A673 (cell line): ENCODE data around the gene BABAM2.

Experiments used
- EZH2 ChIP-seq: fragments of 200-600 bp; sonication (generic); IDR thresholded peaks from 2 replicates; pipeline ENCODE4 v1.6.1; 2017; ENCODE audit warnings: borderline replicate concordance, low read depth, mild to moderate bottlenecking, mixed read lengths, antibody characterized with exemption, low read length; ENCODE audit not compliant: poor library complexity, severe bottlenecking
- TF ChIP-seq, protein P1 (sequence below): fragments of 300-800, 200-600 bp; sonication (generic); conservative IDR thresholded peaks from 2 replicates; pipeline ENCODE4 v1.5.1; 2017; ENCODE audit warnings: low read depth, mild to moderate bottlenecking, antibody characterized with exemption, low read length, moderate library complexity, mixed read lengths

DNA sequence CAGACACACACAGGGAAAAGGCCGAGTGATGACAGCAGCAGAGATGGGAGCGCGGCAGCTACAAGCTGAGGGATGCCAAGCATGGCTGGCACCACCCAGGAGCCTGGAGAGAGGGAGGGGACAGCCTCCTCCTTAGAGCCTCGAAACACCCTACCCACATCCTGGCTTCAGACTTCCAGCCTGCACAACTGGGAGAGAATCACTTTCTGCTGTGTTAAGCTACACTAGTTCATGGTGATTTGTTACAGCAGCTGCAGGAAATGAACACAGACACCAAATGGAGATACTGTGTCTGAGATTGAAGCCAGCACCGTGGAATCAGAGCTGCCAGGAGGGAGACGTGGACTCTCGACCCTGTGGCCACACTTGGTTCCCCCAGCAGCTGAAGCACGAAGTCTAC is 474.6 kb downstream of the BABAM2 start:
- TF ChIP-seq, protein P1, sequence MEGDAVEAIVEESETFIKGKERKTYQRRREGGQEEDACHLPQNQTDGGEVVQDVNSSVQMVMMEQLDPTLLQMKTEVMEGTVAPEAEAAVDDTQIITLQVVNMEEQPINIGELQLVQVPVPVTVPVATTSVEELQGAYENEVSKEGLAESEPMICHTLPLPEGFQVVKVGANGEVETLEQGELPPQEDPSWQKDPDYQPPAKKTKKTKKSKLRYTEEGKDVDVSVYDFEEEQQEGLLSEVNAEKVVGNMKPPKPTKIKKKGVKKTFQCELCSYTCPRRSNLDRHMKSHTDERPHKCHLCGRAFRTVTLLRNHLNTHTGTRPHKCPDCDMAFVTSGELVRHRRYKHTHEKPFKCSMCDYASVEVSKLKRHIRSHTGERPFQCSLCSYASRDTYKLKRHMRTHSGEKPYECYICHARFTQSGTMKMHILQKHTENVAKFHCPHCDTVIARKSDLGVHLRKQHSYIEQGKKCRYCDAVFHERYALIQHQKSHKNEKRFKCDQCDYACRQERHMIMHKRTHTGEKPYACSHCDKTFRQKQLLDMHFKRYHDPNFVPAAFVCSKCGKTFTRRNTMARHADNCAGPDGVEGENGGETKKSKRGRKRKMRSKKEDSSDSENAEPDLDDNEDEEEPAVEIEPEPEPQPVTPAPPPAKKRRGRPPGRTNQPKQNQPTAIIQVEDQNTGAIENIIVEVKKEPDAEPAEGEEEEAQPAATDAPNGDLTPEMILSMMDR: no peak
- TF ChIP-seq EZH2: no peak
